Forelimb muscle (tissue), 1 donor: ENCODE measurements around the gene KIAA0825. TPM values are rescaled to one million over a fixed set of nuclear protein-coding genes. Genes with fewer than 3 reads are reported as not detected.

Experiments used
- DNase-seq: peaks from one replicate; pipeline ENCODE4 v3.0.0-alpha.2; 2013; ENCODE audit warnings: low read depth
- polyA plus RNA-seq: library from polyadenylated mRNA; unstranded; fragments of 120-200 nt; gene quantifications from one replicate; pipeline ENCODE4 v1.2.1, GENCODE V29; 2013; ENCODE audit not compliant: insufficient read length

Gene KIAA0825
- polyA plus RNA-seq: 2.2 TPM

GRCh38 chr5:94618493-94619328 is at the start of gene KIAA0825, which contains the start of gene SLF1:
KIAA0825 (minus strand) TSS chr5:94618604; CDS start chr5:94537126, 81,478 bp downstream.
SLF1 (plus strand) TSS chr5:94618669; CDS start chr5:94628811, 10,142 bp downstream.
- DNase-seq: peak; percentile 62

GRCh38 chr5:94667937-94668336 is 49.5 kb upstream of the KIAA0825 start:
- DNase-seq: no peak

- DNase-seq: no peak
These were observed 42.7 kb upstream of the KIAA0825 start for GRCh38 chr5:94661086-94661485.

- DNase-seq: no peak
These were observed 42.1 kb upstream of the KIAA0825 start for GRCh38 chr5:94660506-94660905.

GRCh38 chr5:94658272-94658671 is 39.9 kb upstream of the KIAA0825 start:
- no peak for DNase-seq

GRCh38 chr5:94649874-94650273 is 31.5 kb upstream of the KIAA0825 start:
- DNase-seq: no peak

GRCh38 chr5:94646758-94647157 is 28.4 kb upstream of the KIAA0825 start:
- DNase-seq: no peak

- no peak for DNase-seq
These were observed 26.6 kb upstream of the KIAA0825 start for GRCh38 chr5:94645053-94645452.

- no peak for DNase-seq
These were observed 21.8 kb upstream of the KIAA0825 start for GRCh38 chr5:94640176-94640575.

- DNase-seq: no peak
These were observed 13.6 kb upstream of the KIAA0825 start for GRCh38 chr5:94632024-94632423.

- no peak for DNase-seq
These were observed 8.8 kb upstream of the KIAA0825 start for GRCh38 chr5:94627191-94627590.

GRCh38 chr5:94623877-94624276 is 5.5 kb upstream of the KIAA0825 start:
- DNase-seq: no peak

GRCh38 chr5:94623011-94623410 is 4.6 kb upstream of the KIAA0825 start:
- no peak for DNase-seq

GRCh38 chr5:94621763-94622162 is 3.4 kb upstream of the KIAA0825 start:
- DNase-seq: no peak

GRCh38 chr5:94620256-94620655 is 1.9 kb upstream of the KIAA0825 start:
- DNase-seq: no peak

- DNase-seq: peak; percentile 14
These were observed 343 bp downstream of the KIAA0825 start for GRCh38 chr5:94618029-94618492.

GRCh38 chr5:94615862-94616261 is 2.5 kb downstream of the KIAA0825 start:
- no peak for DNase-seq

- DNase-seq: no peak
These were observed 4.1 kb downstream of the KIAA0825 start for GRCh38 chr5:94614156-94614805.

- DNase-seq: no peak
These were observed 4.8 kb downstream of the KIAA0825 start for GRCh38 chr5:94613583-94613982.

- DNase-seq: no peak
These were observed 23.0 kb downstream of the KIAA0825 start for GRCh38 chr5:94595281-94595840.

GRCh38 chr5:94577466-94578245 is 40.7 kb downstream of the KIAA0825 start:
- DNase-seq: no peak

GRCh38 chr5:94575196-94575595 is 43.2 kb downstream of the KIAA0825 start:
- no peak for DNase-seq
